SU-DHL-6 (cell line): ENCODE data around the gene CEP85.

ENCODE experiments used
- H2AFZ ChIP-seq: fragments of 200-600 bp; sonication (generic); 2 replicates; pipeline ENCODE4 v1.6.1; 2014; ENCODE audit warnings: low read depth, mild to moderate bottlenecking, moderate library complexity, mixed read lengths, antibody characterized with exemption, low read length; ENCODE audit not compliant: severe bottlenecking
- H3F3A ChIP-seq: fragments of 200-600 bp; shearing (Covaris generic); 2 replicates; pipeline ENCODE4 v1.6.0; 2016; ENCODE audit warnings: antibody characterized with exemption, mild to moderate bottlenecking; ENCODE audit not compliant: insufficient read depth
- H3K27ac ChIP-seq: fragments of 200-600 bp; sonication (generic); 2 replicates; pipeline ENCODE4 v1.5.1; 2016; ENCODE audit warnings: low read depth, mild to moderate bottlenecking, low read length, moderate library complexity, mixed read lengths
- H3K27me3 ChIP-seq: fragments of 200-600 bp; sonication (generic), shearing (Covaris generic); 2 replicates; pipeline ENCODE4 v1.6.0; 2014; ENCODE audit warnings: mild to moderate bottlenecking, low read length
- H3K36me3 ChIP-seq: fragments of 200-600 bp; sonication (generic); 2 replicates; pipeline ENCODE4 v1.6.1; 2014; ENCODE audit warnings: mild to moderate bottlenecking, low read length, mixed read lengths
- H3K4me2 ChIP-seq: fragments of 300-600, 200-600 bp; shearing (Covaris generic), sonication (generic); 2 replicates; pipeline ENCODE4 v1.6.0; 2014; ENCODE audit warnings: low read length, low read depth, mild to moderate bottlenecking; ENCODE audit not compliant: poor library complexity, severe bottlenecking
- H3K4me3 ChIP-seq: fragments of 200-600 bp; sonication (generic); 2 replicates; pipeline ENCODE4 v1.5.1; 2014; ENCODE audit warnings: antibody characterized with exemption, low read length, mild to moderate bottlenecking, mixed read lengths; ENCODE audit not compliant: insufficient read depth, poor library complexity, severe bottlenecking
- H3K79me2 ChIP-seq: fragments of 200-600 bp; sonication (generic); 2 replicates; pipeline ENCODE4 v1.6.1; 2014; ENCODE audit warnings: mild to moderate bottlenecking, low read length, moderate library complexity; ENCODE audit not compliant: insufficient read depth
- H3K9ac ChIP-seq: fragments of 200-600 bp; sonication (generic); 2 replicates; pipeline ENCODE4 v1.7.0; 2014; ENCODE audit warnings: mild to moderate bottlenecking, low read length
- H3K9me2 ChIP-seq: fragments of 200-600 bp; sonication (generic); replicated peaks from 2 replicates; pipeline ENCODE4 v1.6.1; 2014; ENCODE audit warnings: low read length; ENCODE audit not compliant: insufficient read depth
- H3K9me3 ChIP-seq: fragments of 200-600 bp; sonication (generic); 2 replicates; pipeline ENCODE4 v1.6.1; 2014; ENCODE audit warnings: low read length, mixed read lengths; ENCODE audit not compliant: insufficient read depth
- H4K20me1 ChIP-seq: fragments of 200-600 bp; sonication (generic); 2 replicates; pipeline ENCODE4 v1.6.1; 2014; ENCODE audit warnings: low read depth, mild to moderate bottlenecking, antibody characterized with exemption, low read length, moderate library complexity, mixed read lengths
- CTCF ChIP-seq: fragments of 200-600 bp; sonication (generic); IDR thresholded peaks from one replicate; pipeline ENCODE4 v1.5.1; 2017; ENCODE audit warnings: antibody characterized with exemption, mild to moderate bottlenecking, low read length, moderate library complexity; ENCODE audit not compliant: insufficient read depth, poor library complexity, severe bottlenecking
- EZH2phosphoT487 ChIP-seq: fragments of 200-600 bp; sonication (generic), shearing (Covaris generic); conservative IDR thresholded peaks from 2 replicates; pipeline ENCODE4 v1.6.1; 2018; ENCODE audit warnings: mild to moderate bottlenecking, antibody characterized with exemption, low read length, moderate library complexity, mixed read lengths

CEP85 gene, protein sequence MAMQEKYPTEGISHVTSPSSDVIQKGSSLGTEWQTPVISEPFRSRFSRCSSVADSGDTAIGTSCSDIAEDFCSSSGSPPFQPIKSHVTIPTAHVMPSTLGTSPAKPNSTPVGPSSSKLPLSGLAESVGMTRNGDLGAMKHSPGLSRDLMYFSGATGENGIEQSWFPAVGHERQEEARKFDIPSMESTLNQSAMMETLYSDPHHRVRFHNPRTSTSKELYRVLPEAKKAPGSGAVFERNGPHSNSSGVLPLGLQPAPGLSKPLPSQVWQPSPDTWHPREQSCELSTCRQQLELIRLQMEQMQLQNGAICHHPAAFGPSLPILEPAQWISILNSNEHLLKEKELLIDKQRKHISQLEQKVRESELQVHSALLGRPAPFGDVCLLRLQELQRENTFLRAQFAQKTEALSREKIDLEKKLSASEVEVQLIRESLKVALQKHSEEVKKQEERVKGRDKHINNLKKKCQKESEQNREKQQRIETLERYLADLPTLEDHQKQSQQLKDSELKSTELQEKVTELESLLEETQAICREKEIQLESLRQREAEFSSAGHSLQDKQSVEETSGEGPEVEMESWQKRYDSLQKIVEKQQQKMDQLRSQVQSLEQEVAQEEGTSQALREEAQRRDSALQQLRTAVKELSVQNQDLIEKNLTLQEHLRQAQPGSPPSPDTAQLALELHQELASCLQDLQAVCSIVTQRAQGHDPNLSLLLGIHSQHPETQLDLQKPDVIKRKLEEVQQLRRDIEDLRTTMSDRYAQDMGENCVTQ

GRCh38 chr1:26233903-26234643 is at the start of gene CEP85:
CEP85 (plus strand) TSS chr1:26234200; CDS start chr1:26239784, 5,584 bp downstream.
- peak within 1 kb of the TSS; percentile 73 for H3K27ac ChIP-seq
- no peaks in the 10 kb centered on the region for H3K27me3 ChIP-seq
- H3K79me2 ChIP-seq, result peaks cover 49% of the 10 kb centered on the region
- no peaks in the 10 kb centered on the region for H3K9me2 ChIP-seq
- peaks cover 8% of the 10 kb centered on the region; the same call in 1 of the 2 replicates for H4K20me1 ChIP-seq
- H3F3A ChIP-seq, result no peaks in the 10 kb centered on the region; the same call in 1 of the 2 replicates
- 0 out of 2 replicates have a peak, but pooled peaks cover 2% of the 10 kb centered on the region for H3K36me3 ChIP-seq
- peak within 1 kb of the TSS; percentile 99 for H3K4me3 ChIP-seq
- no peak for TF ChIP-seq EZH2phosphoT487
- peak; percentile 84 for TF ChIP-seq CTCF
- peak within 1 kb of the TSS; percentile 94 for H2AFZ ChIP-seq
- no peaks in the 10 kb centered on the region for H3K9me3 ChIP-seq
- H3K9ac ChIP-seq, result peak within 1 kb of the TSS; percentile 98
- peak within 1 kb of the TSS; percentile 61 for H3K4me2 ChIP-seq

DNA sequence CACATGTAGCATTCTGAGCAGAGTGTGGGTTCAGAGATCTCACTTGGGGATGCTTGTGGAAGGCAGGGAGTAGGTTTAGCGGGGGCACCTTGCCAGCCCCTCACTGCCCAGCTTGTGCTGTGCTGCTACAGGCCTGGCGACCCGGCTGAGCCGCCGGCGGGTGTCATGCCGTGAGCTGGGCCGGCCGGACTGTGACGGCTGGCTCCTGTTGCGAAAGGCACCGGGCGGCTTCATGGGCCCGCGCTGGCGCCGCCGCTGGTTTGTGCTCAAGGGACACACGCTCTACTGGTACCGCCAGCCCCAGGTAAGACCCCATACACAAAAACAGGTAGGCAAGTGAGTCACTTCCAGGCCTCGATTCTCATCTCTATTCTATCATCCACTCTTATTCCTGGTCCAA is 49.1 kb upstream of the CEP85 start:
- Histone ChIP-seq H3K9me2 (no peaks in the 10 kb centered on the region), H3K4me2 (no peak overlapping the region), H2AFZ (no peak overlapping the region), H3K36me3 (no peaks in the 10 kb centered on the region), H4K20me1 (no peaks in the 10 kb centered on the region), H3F3A (no peaks in the 10 kb centered on the region), H3K9me3 (no peaks in the 10 kb centered on the region), H3K4me3 (no peak overlapping the region), H3K9ac (no peak overlapping the region), H3K27ac (no peak overlapping the region), H3K79me2 (no peaks in the 10 kb centered on the region), H3K27me3 (no peaks in the 10 kb centered on the region)
- no peak for TF ChIP-seq CTCF
- no peak for TF ChIP-seq EZH2phosphoT487

DNA sequence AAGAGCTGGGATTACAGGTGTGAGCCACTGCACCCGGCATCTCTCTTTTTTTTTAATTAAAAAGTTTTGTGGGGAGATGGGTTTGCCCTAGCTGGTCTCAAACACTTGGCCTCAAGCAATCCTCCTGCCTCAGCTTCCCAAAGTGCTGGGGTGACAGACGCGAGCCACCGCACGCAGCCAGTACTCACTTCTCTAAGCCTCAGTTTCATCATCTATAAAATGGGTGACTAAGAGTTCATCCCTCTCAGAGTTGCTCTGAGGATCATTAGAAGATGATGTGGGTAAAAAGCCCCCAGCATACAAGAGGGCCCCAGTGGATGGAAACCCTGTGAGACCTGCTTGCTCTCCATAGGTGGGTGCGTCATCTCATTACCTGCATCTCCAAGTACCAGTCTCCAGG is 46.1 kb upstream of the CEP85 start:
- Histone ChIP-seq H3K79me2 (no peaks in the 10 kb centered on the region), H2AFZ (no peak overlapping the region), H3K9me3 (no peaks in the 10 kb centered on the region), H3K9me2 (no peaks in the 10 kb centered on the region), H3K4me3 (no peak overlapping the region), H3F3A (no peaks in the 10 kb centered on the region), H3K27ac (no peak overlapping the region), H3K36me3 (no peaks in the 10 kb centered on the region), H3K27me3 (no peaks in the 10 kb centered on the region), H4K20me1 (no peaks in the 10 kb centered on the region), H3K4me2 (no peak overlapping the region), H3K9ac (no peak overlapping the region)
- TF ChIP-seq CTCF (no peak), EZH2phosphoT487 (no peak)
